DND-41 (cell line): ENCODE results near the gene LRPPRC.

Experiments
- EZH2 ChIP-seq: IDR thresholded peaks from 3 replicates; pipeline ENCODE4 v1.6.1; 2012; ENCODE audit warnings: borderline replicate concordance, low read depth, mild to moderate bottlenecking, moderate library complexity, low read length, inconsistent platforms; ENCODE audit not compliant: severe bottlenecking
- TF ChIP-seq, protein P1 (sequence below): IDR thresholded peaks from 2 replicates; pipeline ENCODE4 v1.5.1; 2012; ENCODE audit warnings: borderline replicate concordance, low read length, moderate library complexity, mild to moderate bottlenecking; ENCODE audit not compliant: poor library complexity, severe bottlenecking; ENCODE audit errors: extremely low read depth

DNA sequence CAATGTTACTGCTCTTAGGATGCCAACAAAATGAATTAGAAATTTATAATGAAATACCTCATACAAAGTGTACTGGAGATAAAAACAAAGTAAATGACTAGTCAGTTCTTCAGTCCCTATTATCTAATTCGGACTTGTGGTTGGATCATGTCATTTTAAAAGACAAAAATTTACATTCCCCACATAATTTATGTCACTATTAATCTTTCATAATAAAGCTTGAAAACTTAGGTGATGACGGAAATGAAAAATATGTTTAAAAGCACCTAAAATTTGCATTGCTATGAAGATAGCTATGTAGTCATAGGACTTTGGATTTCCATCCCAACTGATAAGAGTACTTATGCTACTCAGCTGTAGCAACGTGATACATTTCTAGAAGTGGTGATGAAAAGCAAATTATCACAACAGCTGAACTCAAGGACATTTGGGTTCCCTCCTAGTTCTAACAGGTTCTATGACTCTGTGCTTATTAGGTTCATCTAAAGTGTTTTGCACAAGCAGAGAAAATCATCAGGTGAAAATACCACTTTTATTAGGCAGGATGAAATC lies 58.4 kb downstream of the LRPPRC start:
- TF ChIP-seq, protein P1, sequence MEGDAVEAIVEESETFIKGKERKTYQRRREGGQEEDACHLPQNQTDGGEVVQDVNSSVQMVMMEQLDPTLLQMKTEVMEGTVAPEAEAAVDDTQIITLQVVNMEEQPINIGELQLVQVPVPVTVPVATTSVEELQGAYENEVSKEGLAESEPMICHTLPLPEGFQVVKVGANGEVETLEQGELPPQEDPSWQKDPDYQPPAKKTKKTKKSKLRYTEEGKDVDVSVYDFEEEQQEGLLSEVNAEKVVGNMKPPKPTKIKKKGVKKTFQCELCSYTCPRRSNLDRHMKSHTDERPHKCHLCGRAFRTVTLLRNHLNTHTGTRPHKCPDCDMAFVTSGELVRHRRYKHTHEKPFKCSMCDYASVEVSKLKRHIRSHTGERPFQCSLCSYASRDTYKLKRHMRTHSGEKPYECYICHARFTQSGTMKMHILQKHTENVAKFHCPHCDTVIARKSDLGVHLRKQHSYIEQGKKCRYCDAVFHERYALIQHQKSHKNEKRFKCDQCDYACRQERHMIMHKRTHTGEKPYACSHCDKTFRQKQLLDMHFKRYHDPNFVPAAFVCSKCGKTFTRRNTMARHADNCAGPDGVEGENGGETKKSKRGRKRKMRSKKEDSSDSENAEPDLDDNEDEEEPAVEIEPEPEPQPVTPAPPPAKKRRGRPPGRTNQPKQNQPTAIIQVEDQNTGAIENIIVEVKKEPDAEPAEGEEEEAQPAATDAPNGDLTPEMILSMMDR = no peak
- TF ChIP-seq EZH2 = no peak
